Panc1 (cell line): Measurements from ENCODE around the gene LMBRD2. TPM values are rescaled to one million over a fixed set of nuclear protein-coding genes. Genes with fewer than 3 reads are reported as not detected.

Experiments
- ATAC-seq: fragments of 200-7000 bp; cut with Tn5 transposase; 2 replicates; pipeline ENCODE4 v1.9.1; 2020; ENCODE audit warnings: mild to moderate bottlenecking, moderate library complexity
- BruUV-seq: library from RNA; stranded (reverse); fragments of 400-500 nt; replicated peaks from 2 replicates; lab custom pipeline; 2021; lab: Mats Ljungman, UMichigan
- CTCF ChIA-PET: fragments of 300-600 bp; sonication (Branson Sonifier 250); formaldehyde crosslinking; loops from one replicate; lab custom pipeline; 2022; ENCODE audit warnings: antibody characterized with exemption; lab: Charles Lee
- POLR2A ChIA-PET: fragments of 300-600 bp; sonication (Branson Sonifier 250); formaldehyde crosslinking; loops from one replicate; lab custom pipeline; 2022; ENCODE audit warnings: antibody characterized with exemption; lab: Charles Lee
- DNase-seq: peaks from one replicate; pipeline ENCODE4 v3.0.0-alpha.2; 2010; ENCODE audit warnings: low read depth, low spot score
- H3K27ac ChIP-seq: 2 replicates; pipeline ENCODE4 v1.5.1; 2011; ENCODE audit warnings: mild to moderate bottlenecking, low read length, inconsistent platforms
- H3K27me3 ChIP-seq: fragments of 200-500 bp; sonication (Bioruptor generic); 2 replicates; pipeline ENCODE4 v1.6.0; 2014; ENCODE audit warnings: low read length, inconsistent platforms; ENCODE audit not compliant: control insufficient read depth, insufficient read depth
- H3K36me3 ChIP-seq: fragments of 200-500 bp; sonication (Bioruptor generic); 2 replicates; pipeline ENCODE4 v1.5.1; 2014; ENCODE audit warnings: inconsistent platforms, mild to moderate bottlenecking, low read length, moderate library complexity; ENCODE audit not compliant: control insufficient read depth, insufficient read depth
- H3K4me1 ChIP-seq: 2 replicates; pipeline ENCODE4 v1.5.1; 2011; ENCODE audit warnings: inconsistent platforms, mild to moderate bottlenecking, low read length, moderate library complexity; ENCODE audit not compliant: control insufficient read depth, insufficient read depth
- H3K4me3 ChIP-seq, 2 experiments: 2 replicates each; pipeline ENCODE4 v1.5.1; 2011 to 2012; ENCODE audit warnings: low read depth in 2 of 2, low read length in 2 of 2, mild to moderate bottlenecking in 2 of 2, inconsistent platforms in 1 of 2, moderate library complexity in 1 of 2
- H3K9me3 ChIP-seq: fragments of 200-500 bp; sonication (Bioruptor generic); 2 replicates; pipeline ENCODE4 v1.5.1; 2014; ENCODE audit warnings: low read depth, mild to moderate bottlenecking, inconsistent platforms, low read length, moderate library complexity; ENCODE audit not compliant: control insufficient read depth, insufficient read depth
- POLR2AphosphoS5 ChIP-seq: IDR thresholded peaks from 2 replicates; pipeline ENCODE4 v1.6.1; 2012; ENCODE audit warnings: mild to moderate bottlenecking, low read depth, low read length, moderate library complexity
- SIN3A ChIP-seq: IDR thresholded peaks from 2 replicates; pipeline ENCODE4 v1.6.1; 2012; ENCODE audit warnings: low read depth, mild to moderate bottlenecking, low read length, moderate library complexity, borderline replicate concordance; ENCODE audit not compliant: insufficient read depth
- TCF7L2 ChIP-seq: IDR thresholded peaks from 2 replicates; pipeline ENCODE4 v1.6.1; 2011; ENCODE audit warnings: mild to moderate bottlenecking, low read depth, low read length, inconsistent platforms
- in situ Hi-C: cut with HindIII; loops from 2 replicates; pipeline ENCODE4 v1.10.0; 2016; ENCODE audit warnings: low sequenced_read_pairs, low pct_unique_long_range_greater_than_20kb
- intact Hi-C: fragments of 100-400 bp; cut with micrococcal nuclease; formaldehyde crosslinking; loops from one replicate; pipeline ENCODE4 v1.10.0; 2022; ENCODE audit not compliant: unreplicated experiment
- total RNA-seq: library from RNA; stranded (reverse); gene quantifications from one replicate; pipeline ENCODE4 v1.2.1, GENCODE V29; 2021; ENCODE audit not compliant: unreplicated experiment
- TF ChIP-seq, protein P1 (sequence below), 2 experiments: IDR thresholded peaks; 2 replicates each; pipeline ENCODE4 v1.6.1; 2011 to 2012; ENCODE audit warnings: low read depth in 2 of 2, control low read depth in 1 of 2, low read length in 1 of 2, mild to moderate bottlenecking in 1 of 2, moderate library complexity in 1 of 2; ENCODE audit not compliant: insufficient read depth in 1 of 2
- TF ChIP-seq, protein P2 (sequence below): fragments of 450-650 bp; IDR thresholded peaks from 2 replicates; pipeline ENCODE4 v1.5.1; 2017; ENCODE audit warnings: mild to moderate bottlenecking

Gene LMBRD2
- total RNA-seq, 1 experiment from 2014 or later: 7.1 TPM

DNA sequence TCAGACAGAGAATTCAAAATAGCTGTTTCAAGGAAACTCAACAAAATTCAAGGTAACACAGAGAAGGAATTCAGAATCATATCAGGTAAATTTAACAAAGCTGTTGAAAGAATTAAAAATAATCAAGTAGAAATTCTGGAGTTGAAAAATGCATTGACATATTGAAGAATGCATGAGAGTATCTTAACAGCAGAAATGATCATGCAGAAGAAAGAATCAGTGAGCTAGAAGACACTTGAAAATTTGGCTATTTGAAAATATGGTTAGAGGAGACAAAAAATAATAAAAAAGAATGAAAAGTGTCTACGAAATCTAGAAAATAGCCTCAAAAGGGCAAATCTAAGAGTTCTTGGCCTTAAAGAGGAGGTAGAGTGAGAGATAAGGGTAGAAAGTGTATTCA is 22.9 kb downstream of the LMBRD2 start:
- Histone ChIP-seq H3K9me3 (no peaks in the 10 kb centered on the region), H3K4me1 (no peaks in the 10 kb centered on the region), H3K27me3 (no peaks in the 10 kb centered on the region), H3K36me3 (no peaks in the 10 kb centered on the region), H3K27ac (no peak overlapping the region), H3K4me3 (no peak overlapping the region)
- ChIA-PET CTCF (no interaction called here), POLR2A (no interaction called here)
- DNase-seq: no peak
- in situ Hi-C loops (no loop called here), intact Hi-C loops (no loop called here)
- TF ChIP-seq, protein P1, sequence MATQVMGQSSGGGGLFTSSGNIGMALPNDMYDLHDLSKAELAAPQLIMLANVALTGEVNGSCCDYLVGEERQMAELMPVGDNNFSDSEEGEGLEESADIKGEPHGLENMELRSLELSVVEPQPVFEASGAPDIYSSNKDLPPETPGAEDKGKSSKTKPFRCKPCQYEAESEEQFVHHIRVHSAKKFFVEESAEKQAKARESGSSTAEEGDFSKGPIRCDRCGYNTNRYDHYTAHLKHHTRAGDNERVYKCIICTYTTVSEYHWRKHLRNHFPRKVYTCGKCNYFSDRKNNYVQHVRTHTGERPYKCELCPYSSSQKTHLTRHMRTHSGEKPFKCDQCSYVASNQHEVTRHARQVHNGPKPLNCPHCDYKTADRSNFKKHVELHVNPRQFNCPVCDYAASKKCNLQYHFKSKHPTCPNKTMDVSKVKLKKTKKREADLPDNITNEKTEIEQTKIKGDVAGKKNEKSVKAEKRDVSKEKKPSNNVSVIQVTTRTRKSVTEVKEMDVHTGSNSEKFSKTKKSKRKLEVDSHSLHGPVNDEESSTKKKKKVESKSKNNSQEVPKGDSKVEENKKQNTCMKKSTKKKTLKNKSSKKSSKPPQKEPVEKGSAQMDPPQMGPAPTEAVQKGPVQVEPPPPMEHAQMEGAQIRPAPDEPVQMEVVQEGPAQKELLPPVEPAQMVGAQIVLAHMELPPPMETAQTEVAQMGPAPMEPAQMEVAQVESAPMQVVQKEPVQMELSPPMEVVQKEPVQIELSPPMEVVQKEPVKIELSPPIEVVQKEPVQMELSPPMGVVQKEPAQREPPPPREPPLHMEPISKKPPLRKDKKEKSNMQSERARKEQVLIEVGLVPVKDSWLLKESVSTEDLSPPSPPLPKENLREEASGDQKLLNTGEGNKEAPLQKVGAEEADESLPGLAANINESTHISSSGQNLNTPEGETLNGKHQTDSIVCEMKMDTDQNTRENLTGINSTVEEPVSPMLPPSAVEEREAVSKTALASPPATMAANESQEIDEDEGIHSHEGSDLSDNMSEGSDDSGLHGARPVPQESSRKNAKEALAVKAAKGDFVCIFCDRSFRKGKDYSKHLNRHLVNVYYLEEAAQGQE (IDR thresholded peaks at IDR 0.05; ENCODE audit: insufficient read depth in 1 of 2, low read depth in 2 of 2, low read length in 1 of 2): no peak
- no peak for TF ChIP-seq POLR2AphosphoS5
- no peak for TF ChIP-seq TCF7L2
- no peak for TF ChIP-seq SIN3A
- TF ChIP-seq, protein P2, sequence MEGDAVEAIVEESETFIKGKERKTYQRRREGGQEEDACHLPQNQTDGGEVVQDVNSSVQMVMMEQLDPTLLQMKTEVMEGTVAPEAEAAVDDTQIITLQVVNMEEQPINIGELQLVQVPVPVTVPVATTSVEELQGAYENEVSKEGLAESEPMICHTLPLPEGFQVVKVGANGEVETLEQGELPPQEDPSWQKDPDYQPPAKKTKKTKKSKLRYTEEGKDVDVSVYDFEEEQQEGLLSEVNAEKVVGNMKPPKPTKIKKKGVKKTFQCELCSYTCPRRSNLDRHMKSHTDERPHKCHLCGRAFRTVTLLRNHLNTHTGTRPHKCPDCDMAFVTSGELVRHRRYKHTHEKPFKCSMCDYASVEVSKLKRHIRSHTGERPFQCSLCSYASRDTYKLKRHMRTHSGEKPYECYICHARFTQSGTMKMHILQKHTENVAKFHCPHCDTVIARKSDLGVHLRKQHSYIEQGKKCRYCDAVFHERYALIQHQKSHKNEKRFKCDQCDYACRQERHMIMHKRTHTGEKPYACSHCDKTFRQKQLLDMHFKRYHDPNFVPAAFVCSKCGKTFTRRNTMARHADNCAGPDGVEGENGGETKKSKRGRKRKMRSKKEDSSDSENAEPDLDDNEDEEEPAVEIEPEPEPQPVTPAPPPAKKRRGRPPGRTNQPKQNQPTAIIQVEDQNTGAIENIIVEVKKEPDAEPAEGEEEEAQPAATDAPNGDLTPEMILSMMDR: no peak
- BruUV-seq: no TSS peak
- no peak for ATAC-seq

DNA sequence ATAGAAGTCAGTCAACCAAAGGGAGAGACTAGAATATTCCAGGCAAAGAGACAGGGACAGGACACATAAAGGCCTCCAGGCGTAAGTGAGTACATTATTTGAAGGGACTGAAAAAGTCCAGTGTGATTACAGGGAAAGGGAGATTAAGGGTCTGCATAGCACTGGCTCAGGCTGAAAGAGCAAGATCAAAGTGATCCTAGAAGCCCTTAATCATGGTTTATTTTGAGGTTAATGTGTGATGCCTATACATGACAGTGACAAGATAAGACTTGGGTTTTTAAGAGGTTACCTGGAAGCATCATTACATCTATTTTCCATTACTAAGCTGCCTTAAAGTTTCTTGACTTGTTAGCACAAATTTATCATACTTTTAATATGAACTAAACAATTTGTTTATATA is 25.8 kb downstream of the LMBRD2 start:
- H3K36me3 ChIP-seq: no peaks in the 10 kb centered on the region
- no peak overlapping the region for H3K4me3 ChIP-seq
- ChIA-PET POLR2A (no interaction called here), CTCF (no interaction called here)
- no TSS peak for BruUV-seq
- H3K27me3 ChIP-seq: no peaks in the 10 kb centered on the region
- no peaks in the 10 kb centered on the region for H3K4me1 ChIP-seq
- no peak for DNase-seq
- no peak for ATAC-seq
- in situ Hi-C loops (no loop called here), intact Hi-C loops (no loop called here)
- no peaks in the 10 kb centered on the region for H3K9me3 ChIP-seq
- H3K27ac ChIP-seq: no peak overlapping the region
- TF ChIP-seq, protein P2: no peak
- TF ChIP-seq POLR2AphosphoS5: no peak
- TF ChIP-seq SIN3A: no peak
- TF ChIP-seq, protein P1 (IDR thresholded peaks at IDR 0.05; ENCODE audit: insufficient read depth in 1 of 2, low read depth in 2 of 2, low read length in 1 of 2): no peak
- TF ChIP-seq TCF7L2: no peak
